ENCODE results near the gene CASP1.
"Not testable (repeated sequence)": the region's sequence is repeated elsewhere in the genome, so short reads cannot be mapped to it uniquely, and the experiment has no call there.

The CASP1 gene

DNA sequence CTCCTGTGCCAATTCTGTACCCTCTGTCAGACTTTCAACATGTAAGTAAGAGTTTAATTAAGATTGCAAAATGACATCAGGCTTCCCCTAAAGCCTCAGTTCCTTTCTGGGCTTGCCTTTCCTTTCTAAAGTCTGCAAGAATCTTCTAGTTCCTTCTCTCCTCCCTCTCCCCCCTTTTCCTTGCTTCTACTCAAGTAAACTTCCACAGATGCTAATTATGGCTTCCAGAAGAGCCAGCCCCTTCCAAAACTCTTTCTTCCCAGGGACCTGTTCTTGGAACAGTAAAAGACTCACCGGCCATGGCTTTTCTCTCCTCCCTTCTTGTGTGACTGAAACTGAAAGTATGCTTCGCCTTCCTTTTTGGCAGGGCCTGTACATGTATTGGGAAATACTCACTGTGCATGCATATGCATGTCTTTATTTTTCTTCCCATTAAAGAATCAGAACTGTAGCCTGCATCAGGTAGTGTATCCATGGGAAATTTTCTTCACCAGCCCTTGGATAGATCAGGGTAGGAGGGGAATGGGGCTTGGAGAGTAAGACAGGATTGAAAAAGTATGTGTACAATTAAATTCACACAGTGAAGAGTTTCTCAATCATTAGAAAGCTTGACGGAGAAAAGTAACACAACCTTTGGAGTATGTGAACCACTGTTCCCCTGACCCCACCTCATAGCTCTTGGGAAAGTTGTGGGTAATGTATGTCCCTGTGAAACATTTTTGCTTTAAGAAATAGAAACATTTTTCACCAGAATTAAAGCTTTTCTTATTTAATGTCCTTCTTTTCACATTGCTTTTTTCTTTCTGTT, at the start of gene CASP1:
Gene CASP1 (minus strand): TSS at position 332 of the 808 bp plus-strand sequence. CDS start 31 bp downstream, at position 301.
- in situ Hi-C loops (cut with HindIII; ENCODE audit: low sequenced_read_pairs), result no loop called here
- no peak within 1 kb of the TSS for H3K4me3 ChIP-seq (ENCODE audit: low read depth, low read length)
- DNase-seq (ENCODE audit: low read depth), result peak; percentile 62
- TF ChIP-seq, protein P1, sequence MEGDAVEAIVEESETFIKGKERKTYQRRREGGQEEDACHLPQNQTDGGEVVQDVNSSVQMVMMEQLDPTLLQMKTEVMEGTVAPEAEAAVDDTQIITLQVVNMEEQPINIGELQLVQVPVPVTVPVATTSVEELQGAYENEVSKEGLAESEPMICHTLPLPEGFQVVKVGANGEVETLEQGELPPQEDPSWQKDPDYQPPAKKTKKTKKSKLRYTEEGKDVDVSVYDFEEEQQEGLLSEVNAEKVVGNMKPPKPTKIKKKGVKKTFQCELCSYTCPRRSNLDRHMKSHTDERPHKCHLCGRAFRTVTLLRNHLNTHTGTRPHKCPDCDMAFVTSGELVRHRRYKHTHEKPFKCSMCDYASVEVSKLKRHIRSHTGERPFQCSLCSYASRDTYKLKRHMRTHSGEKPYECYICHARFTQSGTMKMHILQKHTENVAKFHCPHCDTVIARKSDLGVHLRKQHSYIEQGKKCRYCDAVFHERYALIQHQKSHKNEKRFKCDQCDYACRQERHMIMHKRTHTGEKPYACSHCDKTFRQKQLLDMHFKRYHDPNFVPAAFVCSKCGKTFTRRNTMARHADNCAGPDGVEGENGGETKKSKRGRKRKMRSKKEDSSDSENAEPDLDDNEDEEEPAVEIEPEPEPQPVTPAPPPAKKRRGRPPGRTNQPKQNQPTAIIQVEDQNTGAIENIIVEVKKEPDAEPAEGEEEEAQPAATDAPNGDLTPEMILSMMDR (IDR thresholded peaks at IDR 0.05; ENCODE audit: low read depth, low read length, missing control alignments), result no peak

DNA sequence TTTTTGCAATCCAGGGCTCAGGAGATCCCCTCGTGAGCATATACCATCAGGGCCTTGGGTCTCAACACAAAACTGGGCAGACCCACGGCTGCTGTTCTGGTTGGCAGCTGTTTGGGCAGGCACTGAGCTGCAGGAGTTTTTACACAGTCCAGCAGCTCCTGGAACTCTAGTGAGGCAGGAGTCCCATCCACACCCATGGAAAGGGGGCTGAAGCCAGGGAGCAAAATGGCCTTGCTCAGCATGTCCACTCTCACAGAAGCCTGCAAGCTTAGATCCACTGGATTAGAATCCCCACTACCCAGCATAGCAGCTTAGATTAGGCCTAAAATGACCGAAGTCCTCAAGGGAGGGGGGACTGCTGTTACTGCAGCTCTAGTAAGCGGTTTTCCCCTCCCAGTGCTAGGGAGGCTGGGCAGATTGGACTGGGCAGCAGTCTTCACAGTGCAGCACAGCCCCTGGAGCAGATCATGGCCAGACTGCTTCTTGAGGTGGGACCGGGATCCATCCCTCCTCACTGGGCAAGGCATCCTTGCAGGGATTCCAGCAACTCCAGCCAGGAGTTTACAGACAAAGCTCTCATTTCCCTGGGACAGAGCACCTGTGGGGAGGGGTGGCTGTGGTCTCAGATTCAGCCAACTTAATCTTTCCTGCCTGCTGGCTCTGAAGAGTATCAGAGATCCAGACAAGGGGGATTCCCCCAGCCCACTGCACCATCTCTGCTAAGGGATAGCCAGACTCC, 46.6 kb upstream of the CASP1 start:
- H3K4me3 ChIP-seq (ENCODE audit: low read depth, low read length), result no peak overlapping the region
- no peak for DNase-seq (ENCODE audit: low read depth)
- TF ChIP-seq, protein P1 (IDR thresholded peaks at IDR 0.05; ENCODE audit: low read depth, low read length, missing control alignments), result no peak
- in situ Hi-C loops (cut with HindIII; ENCODE audit: low sequenced_read_pairs), result no loop called here

DNA sequence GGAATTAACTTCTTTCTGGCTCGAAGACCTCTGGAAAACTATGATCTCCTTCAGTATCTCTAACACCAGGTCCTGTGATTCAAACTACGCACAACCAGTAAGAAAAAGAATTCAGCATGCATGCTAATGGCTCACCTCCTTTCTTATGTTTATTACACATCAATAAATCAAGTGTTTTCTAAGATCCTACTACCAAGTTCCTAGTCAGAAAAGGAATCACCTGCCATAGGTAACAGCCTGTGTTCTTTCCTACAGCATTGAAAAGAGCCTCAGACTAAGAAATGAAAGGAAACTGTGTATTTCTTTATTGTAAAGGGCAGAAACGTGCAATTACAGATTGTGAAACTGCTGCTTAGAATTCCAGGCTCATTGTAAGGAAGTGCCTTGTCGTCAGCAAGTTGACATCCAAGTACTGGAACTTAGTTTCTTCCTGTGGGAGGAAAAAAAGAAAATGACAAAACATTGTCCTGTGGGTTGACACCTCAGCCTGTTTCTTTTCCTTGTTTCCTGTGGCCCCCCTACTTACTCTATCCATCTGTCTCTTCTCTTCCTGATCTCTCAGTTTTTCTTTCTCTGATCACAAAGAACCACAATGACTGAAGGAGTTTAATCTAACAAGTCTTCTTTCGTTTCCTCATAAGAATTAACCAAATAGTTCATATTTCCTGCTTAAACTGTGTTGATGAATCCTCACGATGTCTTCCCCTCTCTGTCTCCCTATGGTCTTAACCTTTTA, 45.4 kb upstream of the CASP1 start:
- H3K4me3 ChIP-seq (ENCODE audit: low read depth, low read length); in situ Hi-C loops (cut with HindIII; ENCODE audit: low sequenced_read_pairs); DNase-seq (ENCODE audit: low read depth): not testable (repeated sequence)

DNA sequence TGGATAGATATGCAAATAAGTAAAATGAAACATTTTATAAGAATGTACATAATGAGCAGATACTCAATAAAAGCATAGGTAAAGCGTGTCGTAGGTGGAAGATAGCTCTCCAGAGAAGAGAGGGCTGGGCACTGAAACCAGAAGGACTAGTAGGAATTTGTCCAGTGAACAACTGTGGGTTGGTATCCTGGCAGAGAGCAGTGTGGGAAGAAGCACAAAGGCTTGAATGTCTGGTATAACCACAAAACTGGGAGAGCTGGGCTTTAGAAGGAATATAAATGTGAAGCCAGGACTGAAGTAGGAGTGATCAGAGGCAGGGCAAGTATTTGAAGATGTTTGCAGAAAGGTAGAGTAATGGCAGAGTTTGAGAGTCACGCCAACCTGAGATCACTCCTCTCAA, 43.3 kb upstream of the CASP1 start:
- TF ChIP-seq, protein P1 (IDR thresholded peaks at IDR 0.05; ENCODE audit: low read depth, low read length, missing control alignments), result no peak
- in situ Hi-C loops (cut with HindIII; ENCODE audit: low sequenced_read_pairs), result no loop called here
- DNase-seq (ENCODE audit: low read depth), result no peak

DNA sequence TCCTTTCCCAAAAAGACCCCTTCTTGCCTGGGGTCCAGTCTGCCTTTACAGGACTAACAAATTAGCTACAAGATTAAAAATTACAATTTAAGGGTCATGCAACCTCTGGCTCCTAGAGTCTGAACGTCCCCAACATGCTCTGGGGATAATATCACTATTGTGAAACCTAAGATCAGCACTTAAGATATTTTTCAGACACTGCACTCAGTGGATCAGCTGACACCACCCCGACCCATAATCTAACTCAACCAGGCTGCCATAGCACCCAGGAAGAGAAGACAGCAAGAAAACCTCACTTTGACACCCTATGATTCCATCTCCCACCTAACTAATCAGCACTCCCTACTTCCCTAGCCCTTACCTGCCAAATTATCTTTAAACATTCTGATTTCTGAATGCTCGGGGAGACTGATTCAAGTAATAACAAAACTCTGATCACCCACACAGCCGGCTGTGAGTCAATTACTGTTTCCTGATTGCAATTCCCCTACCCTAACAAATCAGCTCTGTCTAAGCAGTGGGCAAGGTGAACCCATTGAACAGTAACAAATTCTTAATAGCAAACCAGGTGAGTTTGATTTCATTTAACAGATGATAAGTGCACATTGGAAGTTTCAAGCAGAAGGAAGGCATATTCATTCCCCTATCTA, 42.3 kb upstream of the CASP1 start:
- in situ Hi-C loops (cut with HindIII; ENCODE audit: low sequenced_read_pairs); H3K4me3 ChIP-seq (ENCODE audit: low read depth, low read length); DNase-seq (ENCODE audit: low read depth): not testable (repeated sequence)

More for the DNA sequence above, 43.3 kb upstream of the CASP1 start:
- H3K4me3 ChIP-seq (ENCODE audit: low read depth, low read length), result no peak overlapping the region

DNA sequence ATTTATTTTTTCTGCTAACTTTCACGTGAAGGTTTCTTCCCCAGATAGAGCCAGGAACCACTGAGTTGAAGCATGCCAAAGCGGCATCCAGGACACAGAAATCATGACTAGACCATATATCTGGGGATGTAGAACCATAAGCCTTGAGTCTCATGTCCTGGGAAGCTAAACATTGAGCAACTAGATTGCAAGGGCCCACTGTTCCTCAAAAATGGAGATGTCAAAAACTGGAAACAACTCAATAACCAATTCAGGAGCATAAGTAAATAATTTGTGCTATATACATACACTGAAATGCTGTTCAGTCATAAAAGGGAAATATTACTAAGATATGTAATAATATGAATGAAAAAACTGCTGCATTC, 39.2 kb upstream of the CASP1 start:
- in situ Hi-C loops (cut with HindIII; ENCODE audit: low sequenced_read_pairs), result no loop called here
- no peak overlapping the region for H3K4me3 ChIP-seq (ENCODE audit: low read depth, low read length)
- no peak for DNase-seq (ENCODE audit: low read depth)
- TF ChIP-seq, protein P1 (IDR thresholded peaks at IDR 0.05; ENCODE audit: low read depth, low read length, missing control alignments), result no peak

DNA sequence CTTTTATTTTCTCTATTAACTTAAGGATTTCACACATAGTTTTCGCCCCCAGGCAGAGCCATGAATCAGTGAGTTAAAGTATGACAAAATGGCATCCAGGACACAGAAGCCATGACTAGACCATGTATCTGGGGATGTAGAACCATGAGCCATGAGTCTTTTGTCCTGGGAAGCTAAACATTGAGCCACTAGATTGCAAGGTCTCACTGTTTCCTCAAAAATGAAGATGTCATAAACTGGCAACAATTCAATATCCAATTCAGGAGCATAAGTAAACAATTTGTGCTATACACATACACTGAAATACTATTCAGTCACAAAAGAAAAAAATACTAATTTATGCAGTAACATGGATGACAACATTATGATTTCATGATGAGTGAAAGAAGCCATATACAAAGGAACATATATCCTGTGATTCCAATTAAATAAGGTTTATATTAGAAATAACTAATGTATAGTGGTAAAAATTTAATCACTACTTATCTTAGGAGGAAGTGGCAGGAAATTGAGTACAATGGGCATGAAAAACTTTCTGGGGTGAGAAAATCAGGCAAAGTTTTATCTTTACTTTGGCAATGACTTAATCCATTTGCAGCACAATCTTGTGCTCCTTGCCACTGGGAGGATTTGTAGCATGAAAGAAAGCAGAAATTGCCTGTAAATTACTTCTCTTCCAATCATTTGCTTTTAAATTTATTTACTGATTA, 38.7 kb upstream of the CASP1 start:
- TF ChIP-seq, protein P1 (IDR thresholded peaks at IDR 0.05; ENCODE audit: low read depth, low read length, missing control alignments), result no peak
- no peak overlapping the region for H3K4me3 ChIP-seq (ENCODE audit: low read depth, low read length)
- no peak for DNase-seq (ENCODE audit: low read depth)
- in situ Hi-C loops (cut with HindIII; ENCODE audit: low sequenced_read_pairs), result no loop called here

DNA sequence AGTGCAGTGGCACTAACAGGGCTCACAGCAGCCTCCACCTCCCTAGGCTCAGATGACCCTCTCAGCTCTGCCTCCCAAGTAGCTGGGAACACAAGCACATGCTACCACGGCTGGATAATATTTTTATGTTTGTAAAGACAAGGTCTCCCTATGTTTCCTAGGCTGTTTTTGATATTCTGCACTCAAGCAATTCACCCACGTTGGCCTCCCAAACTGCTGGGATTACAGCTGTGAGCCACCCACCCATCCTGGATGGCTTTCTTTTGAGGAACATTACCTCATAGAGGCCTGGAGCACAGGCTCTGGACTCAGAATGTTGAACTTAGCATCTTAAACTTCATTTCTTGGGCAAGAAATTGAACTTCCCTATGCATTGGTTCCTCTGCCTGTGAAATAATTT, 37.1 kb upstream of the CASP1 start:
- in situ Hi-C loops (cut with HindIII; ENCODE audit: low sequenced_read_pairs); DNase-seq (ENCODE audit: low read depth); H3K4me3 ChIP-seq (ENCODE audit: low read depth, low read length): not testable (repeated sequence)
